Activated naive CD8-positive, alpha-beta T cell (primary cell): ENCODE results near the gene CNTNAP5.

Experiments used
- H3K27ac Mint-ChIP-seq: one replicate; pipeline ENCODE4 v1.8.0; 2021; ENCODE audit warnings: mixed read lengths
- H3K27me3 Mint-ChIP-seq: one replicate; pipeline ENCODE4 v1.8.0; 2021; ENCODE audit warnings: mixed read lengths
- H3K36me3 Mint-ChIP-seq: one replicate; pipeline ENCODE4 v1.8.0; 2021; ENCODE audit warnings: mixed read lengths
- H3K4me1 Mint-ChIP-seq: one replicate; pipeline ENCODE4 v1.8.0; 2021; ENCODE audit warnings: low read depth, mixed read lengths
- H3K4me3 Mint-ChIP-seq: one replicate; pipeline ENCODE4 v1.8.0; 2021; ENCODE audit warnings: mild to moderate bottlenecking, mixed read lengths
- H3K9me3 Mint-ChIP-seq: one replicate; pipeline ENCODE4 v1.8.0; 2021; ENCODE audit warnings: low read depth, mixed read lengths

The CNTNAP5 gene

DNA sequence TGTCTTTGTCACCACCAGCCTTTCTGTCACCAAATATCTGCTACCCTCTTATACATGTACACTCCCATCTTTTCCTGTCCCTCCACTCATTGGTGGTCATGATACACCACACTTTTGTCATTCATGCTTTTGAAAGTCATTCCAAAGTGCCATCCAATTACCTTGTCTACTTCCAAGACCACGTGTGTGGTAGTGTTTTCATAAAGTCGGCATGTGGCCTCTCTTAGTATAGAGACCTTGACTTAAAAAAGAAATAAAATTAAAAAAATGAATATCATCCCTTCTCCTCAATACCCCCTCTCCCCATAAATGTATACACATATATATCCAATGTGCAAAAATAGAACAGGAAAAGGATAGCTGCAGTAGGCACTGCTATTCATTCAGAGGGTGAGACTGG is 271.4 kb downstream of the CNTNAP5 start:
- no peak overlapping the region for H3K4me3 Mint-ChIP-seq
- no peaks in the 10 kb centered on the region for H3K27me3 Mint-ChIP-seq
- H3K36me3 Mint-ChIP-seq = no peaks in the 10 kb centered on the region
- H3K27ac Mint-ChIP-seq = no peak overlapping the region
- H3K4me1 Mint-ChIP-seq = no peaks in the 10 kb centered on the region
- no peaks in the 10 kb centered on the region for H3K9me3 Mint-ChIP-seq

DNA sequence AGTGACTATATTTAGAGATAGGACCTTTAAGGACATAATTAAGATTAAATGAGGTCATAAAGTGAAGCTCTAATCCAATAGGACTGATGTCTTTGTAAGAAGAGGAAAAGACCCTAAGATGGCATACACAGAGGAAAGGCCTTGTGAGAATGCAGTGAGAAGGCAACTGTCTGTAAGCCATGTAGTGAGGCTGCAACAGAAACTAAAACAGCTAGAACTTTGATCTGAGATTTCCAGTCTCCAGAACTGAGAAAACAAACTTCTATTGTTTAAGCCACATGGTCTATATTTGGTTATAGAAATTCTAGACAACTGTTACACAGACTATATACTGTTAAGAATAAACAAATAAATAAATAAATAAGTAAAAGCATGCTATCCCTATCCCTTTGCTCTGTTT is 276.8 kb downstream of the CNTNAP5 start:
- no peaks in the 10 kb centered on the region for H3K9me3 Mint-ChIP-seq
- H3K27ac Mint-ChIP-seq = no peak overlapping the region
- H3K36me3 Mint-ChIP-seq = no peaks in the 10 kb centered on the region
- H3K4me3 Mint-ChIP-seq = no peak overlapping the region
- H3K27me3 Mint-ChIP-seq = no peaks in the 10 kb centered on the region
- no peaks in the 10 kb centered on the region for H3K4me1 Mint-ChIP-seq

DNA sequence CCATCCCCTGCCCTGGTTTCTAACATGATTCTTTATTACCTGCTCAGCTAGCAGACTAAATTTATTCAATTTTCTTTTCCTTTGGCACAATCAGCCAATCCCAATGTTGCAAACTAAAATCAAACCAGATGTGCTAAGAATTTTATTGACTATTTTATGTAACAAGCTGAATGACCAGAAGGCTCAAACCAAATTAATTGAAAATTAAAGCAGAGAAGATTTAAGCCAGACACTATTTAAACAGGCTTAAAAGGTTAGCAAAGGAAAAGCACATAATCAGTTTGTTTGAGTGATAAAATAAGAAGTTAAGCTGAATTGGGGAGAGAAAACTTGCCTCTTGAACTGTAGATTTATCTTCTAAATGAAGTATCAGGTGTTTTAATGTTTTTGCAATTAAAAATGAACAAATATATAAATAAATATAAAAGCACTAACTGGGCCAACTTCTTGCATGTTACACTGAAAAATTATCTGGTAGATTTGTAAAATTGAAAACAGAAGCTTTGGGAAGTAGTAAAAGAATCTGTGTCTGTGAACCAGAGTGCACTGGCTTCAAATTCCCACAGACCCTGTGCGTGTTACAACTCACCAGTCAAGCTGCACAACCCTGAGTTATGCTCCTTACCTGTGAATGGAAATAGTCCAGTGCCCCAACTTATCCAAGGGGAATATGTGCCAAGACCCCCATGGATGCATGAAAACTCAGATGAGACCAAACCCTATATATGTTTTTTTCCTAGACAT is 283.4 kb downstream of the CNTNAP5 start:
- no peaks in the 10 kb centered on the region for H3K4me1 Mint-ChIP-seq
- H3K9me3 Mint-ChIP-seq = peaks cover 4% of the 10 kb centered on the region
- no peaks in the 10 kb centered on the region for H3K27me3 Mint-ChIP-seq
- H3K36me3 Mint-ChIP-seq = no peaks in the 10 kb centered on the region
- no peak overlapping the region for H3K27ac Mint-ChIP-seq
- no peak overlapping the region for H3K4me3 Mint-ChIP-seq

DNA sequence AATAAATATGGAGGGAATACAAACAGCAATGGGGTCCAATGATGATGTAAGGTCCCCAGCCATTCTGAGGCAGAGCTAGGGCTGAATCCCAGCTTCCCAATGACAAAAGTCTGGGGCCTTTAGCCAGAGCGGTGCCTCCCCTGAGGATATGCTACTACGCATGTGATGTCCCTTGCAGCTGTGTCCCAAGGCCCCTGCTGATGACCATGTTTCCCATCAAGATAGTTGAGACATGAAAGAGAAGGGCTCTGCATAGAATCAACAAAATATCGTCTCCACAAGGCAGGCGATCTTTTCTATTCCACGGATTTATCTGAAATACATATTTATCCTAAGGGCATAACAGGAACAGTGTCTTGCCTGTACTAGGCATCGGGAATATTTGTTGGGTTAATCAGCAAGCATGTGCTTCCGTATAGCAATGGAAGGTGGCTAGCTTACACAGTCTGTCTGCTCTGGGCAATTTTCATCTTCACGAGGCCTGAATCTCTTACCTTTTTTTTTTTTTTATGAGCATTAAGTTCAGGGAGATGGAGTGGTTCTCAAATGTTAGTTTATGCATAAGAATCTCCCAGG is 284.6 kb downstream of the CNTNAP5 start:
- Mint-ChIP-seq H3K4me3 (no peak overlapping the region), H3K36me3 (no peaks in the 10 kb centered on the region), H3K4me1 (no peaks in the 10 kb centered on the region), H3K27me3 (no peaks in the 10 kb centered on the region), H3K27ac (no peak overlapping the region), H3K9me3 (peaks cover 4% of the 10 kb centered on the region)

DNA sequence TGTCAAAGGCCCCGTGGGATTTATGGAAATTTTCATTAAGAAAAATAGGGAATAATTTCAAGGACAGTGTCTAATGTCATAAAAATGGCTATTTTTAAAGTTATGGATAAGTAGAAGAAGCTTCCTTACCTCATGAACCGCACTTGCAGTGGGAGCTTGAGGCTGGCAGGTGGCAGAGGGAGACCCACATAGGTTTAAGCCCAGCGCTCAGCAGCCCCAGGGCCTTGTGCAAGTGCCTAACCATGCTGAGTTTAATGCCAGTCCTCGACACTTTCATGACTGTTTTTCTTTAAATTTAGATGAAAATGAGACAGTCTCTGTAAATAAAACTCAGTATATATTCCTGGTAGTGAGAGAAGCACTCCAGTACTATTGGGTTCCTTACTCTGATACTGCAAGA is 285.6 kb downstream of the CNTNAP5 start:
- Mint-ChIP-seq H3K36me3 (no peaks in the 10 kb centered on the region), H3K27me3 (no peaks in the 10 kb centered on the region), H3K4me3 (no peak overlapping the region), H3K4me1 (no peaks in the 10 kb centered on the region), H3K27ac (no peak overlapping the region), H3K9me3 (peaks cover 4% of the 10 kb centered on the region)

DNA sequence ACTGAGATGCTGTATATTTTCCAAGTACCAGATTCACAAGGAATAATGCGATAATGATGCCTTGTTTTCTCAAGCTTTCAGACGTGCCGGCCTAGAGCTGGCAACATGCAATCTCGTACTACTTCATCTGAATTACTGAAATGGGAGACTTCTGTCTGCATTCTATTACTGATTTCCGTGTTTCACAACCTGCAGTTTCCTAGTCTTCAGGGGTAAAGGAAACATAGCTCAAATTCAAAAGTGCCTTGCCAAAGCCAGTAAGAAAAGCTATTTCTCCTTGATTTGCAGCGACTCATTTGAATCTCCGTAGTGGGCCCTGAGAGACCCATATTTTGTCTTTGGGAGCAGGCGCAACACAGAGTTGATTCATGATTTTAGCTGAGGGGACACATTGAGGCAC is 289.0 kb downstream of the CNTNAP5 start:
- H3K4me3 Mint-ChIP-seq = no peak overlapping the region
- H3K27me3 Mint-ChIP-seq = no peaks in the 10 kb centered on the region
- no peaks in the 10 kb centered on the region for H3K36me3 Mint-ChIP-seq
- no peak overlapping the region for H3K27ac Mint-ChIP-seq
- H3K9me3 Mint-ChIP-seq = peaks cover 4% of the 10 kb centered on the region
- H3K4me1 Mint-ChIP-seq = no peaks in the 10 kb centered on the region

DNA sequence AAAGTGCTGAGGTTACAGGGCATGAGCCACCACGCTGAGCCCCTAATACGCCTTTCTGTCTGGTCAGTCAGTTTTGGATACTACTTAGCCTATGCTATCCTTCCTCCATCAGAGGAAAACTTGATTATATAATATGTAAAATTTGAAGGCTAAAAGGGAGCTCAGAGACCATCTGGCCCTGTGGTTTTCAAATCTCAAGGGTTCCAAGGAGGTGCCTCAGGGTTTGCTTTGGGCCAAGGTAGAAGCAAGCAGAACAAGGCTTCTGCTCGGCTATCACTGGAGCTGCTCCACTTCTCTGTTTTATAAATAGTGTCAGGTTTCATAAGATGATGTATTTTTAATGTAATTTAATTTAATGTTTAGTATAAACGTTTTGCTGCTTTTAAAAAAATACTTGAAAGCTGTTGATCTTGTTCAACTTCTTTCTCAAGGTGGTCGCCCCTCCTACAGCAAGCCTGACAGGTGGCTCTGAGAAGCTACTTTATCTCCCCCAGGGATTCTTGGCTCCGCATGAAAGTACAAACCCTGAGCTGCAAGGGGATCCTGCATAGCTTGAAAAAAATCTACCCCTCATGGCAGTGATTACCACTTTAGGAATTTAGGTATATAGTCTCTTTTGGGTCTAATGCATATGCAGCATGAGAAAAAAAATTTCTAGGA is 290.3 kb downstream of the CNTNAP5 start:
- peaks cover 4% of the 10 kb centered on the region for H3K9me3 Mint-ChIP-seq
- H3K27ac Mint-ChIP-seq = no peak overlapping the region
- H3K4me1 Mint-ChIP-seq = no peaks in the 10 kb centered on the region
- no peak overlapping the region for H3K4me3 Mint-ChIP-seq
- no peaks in the 10 kb centered on the region for H3K36me3 Mint-ChIP-seq
- no peaks in the 10 kb centered on the region for H3K27me3 Mint-ChIP-seq

DNA sequence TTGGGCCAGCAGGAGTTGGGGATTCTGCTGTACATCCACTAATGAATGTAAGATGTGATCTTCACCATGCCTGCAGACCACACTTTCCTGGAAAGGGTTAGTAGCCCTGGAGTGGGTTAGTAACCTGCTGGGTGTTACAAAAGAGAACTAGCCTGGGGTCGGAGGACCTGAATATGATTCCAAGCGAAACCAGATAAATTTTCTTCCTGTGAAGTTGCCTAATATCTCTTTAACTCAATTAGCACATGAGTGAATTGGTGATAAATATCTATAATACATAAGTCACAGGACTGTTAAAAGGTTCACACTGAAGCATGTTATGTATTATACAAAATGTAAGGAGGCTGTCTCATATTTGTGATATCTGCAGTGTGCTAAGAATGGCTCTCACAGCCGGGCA is 291.0 kb downstream of the CNTNAP5 start:
- Mint-ChIP-seq H3K27me3 (no peaks in the 10 kb centered on the region), H3K9me3 (peaks cover 4% of the 10 kb centered on the region), H3K27ac (no peak overlapping the region), H3K4me3 (no peak overlapping the region), H3K36me3 (no peaks in the 10 kb centered on the region), H3K4me1 (no peaks in the 10 kb centered on the region)

DNA sequence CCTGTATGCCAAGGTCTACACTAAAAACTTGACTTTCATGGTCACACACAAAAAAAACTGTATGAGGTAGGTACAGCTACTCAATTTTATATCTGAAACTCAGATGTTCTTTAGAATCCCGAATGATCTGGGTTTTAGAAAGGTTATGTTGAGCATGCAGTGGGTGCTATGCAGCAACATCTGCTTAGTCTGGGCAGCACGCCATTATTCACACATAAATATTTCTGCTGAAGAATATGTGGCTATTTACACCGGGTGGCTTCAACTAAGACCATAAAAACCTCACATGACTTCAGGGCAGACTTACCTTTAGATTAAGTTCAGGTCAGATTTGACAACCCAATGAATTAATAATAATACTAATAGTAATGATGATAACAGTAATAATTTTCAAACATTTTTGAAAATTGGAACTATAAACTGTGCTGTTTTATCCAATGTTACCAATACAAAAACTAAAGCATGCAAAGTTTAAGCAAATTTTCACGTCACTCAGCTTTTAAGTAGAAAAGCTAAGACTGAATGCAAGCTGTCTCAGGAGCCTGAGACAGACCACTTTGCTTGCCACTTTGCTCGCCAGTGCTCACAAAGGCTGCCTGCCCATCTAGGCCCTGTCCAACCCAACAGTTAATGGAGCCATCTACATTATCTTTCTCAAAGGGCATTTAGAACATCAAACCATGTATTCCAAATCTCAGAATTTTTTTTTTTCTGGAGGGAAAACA is 292.0 kb downstream of the CNTNAP5 start:
- Mint-ChIP-seq H3K9me3 (no peaks in the 10 kb centered on the region), H3K27ac (no peak overlapping the region), H3K36me3 (no peaks in the 10 kb centered on the region), H3K4me3 (no peak overlapping the region), H3K4me1 (no peaks in the 10 kb centered on the region), H3K27me3 (no peaks in the 10 kb centered on the region)

DNA sequence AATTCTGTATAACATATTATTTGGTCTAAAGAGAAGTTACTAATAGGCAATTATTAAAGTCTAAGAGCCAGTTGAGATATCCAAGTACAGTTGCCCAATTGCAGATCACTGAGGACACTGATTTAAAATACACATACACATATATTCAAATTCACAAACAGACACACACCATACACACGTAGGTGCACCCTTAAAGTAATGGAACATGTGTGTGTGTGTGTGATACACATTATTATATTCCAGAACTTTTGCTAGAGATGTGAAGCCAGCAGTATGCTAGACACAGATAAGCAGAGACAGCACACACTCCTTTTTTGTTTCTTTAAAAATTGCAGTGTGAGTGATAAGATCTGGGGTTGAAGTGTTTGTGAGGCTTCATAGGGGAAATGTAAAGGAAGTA is 292.5 kb downstream of the CNTNAP5 start:
- Mint-ChIP-seq H3K4me3 (no peak overlapping the region), H3K9me3 (no peaks in the 10 kb centered on the region), H3K36me3 (no peaks in the 10 kb centered on the region), H3K27ac (no peak overlapping the region), H3K4me1 (no peaks in the 10 kb centered on the region), H3K27me3 (no peaks in the 10 kb centered on the region)

DNA sequence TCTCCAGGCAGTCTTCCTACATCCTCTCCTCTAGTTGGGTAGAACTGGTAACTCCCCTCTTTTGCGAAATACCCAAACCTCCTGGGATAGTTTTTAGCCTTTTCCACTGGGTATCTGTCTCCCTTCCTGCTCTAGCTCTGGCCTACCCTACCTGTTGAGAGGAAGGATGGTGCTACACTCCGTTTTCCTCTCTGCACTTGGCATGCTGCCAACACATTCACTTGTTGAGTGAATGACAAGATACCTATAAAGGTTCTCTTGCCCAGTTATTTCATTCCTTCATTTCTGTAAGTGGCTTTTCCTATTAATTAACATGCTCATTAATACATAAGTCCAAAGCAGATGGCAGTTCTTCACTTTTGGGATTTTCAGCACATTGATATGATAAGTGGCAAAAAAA is 293.8 kb downstream of the CNTNAP5 start:
- Mint-ChIP-seq H3K36me3 (no peaks in the 10 kb centered on the region), H3K27me3 (no peaks in the 10 kb centered on the region), H3K4me3 (no peak overlapping the region), H3K27ac (no peak overlapping the region), H3K9me3 (no peaks in the 10 kb centered on the region), H3K4me1 (no peaks in the 10 kb centered on the region)

DNA sequence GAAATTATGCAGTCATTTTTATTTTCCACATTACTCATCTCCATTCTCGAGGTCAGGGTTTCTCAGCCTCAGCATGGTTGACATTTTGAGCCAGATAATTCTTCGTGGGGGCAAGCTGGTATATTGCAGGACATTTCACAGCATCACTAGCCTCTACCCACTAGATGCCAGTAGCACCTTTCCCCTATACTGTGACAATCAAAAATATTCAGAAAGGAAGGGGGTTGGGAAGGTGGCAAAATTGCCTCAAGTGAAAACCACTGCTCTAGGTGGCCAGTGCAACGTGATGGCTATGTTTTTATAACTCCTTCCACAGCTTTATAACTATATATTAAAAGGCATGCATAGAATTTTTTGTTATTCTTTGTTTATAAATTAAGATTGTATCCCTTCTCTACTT is 294.5 kb downstream of the CNTNAP5 start:
- Mint-ChIP-seq H3K9me3 (no peaks in the 10 kb centered on the region), H3K4me3 (no peak overlapping the region), H3K27me3 (no peaks in the 10 kb centered on the region), H3K36me3 (no peaks in the 10 kb centered on the region), H3K4me1 (no peaks in the 10 kb centered on the region), H3K27ac (no peak overlapping the region)

DNA sequence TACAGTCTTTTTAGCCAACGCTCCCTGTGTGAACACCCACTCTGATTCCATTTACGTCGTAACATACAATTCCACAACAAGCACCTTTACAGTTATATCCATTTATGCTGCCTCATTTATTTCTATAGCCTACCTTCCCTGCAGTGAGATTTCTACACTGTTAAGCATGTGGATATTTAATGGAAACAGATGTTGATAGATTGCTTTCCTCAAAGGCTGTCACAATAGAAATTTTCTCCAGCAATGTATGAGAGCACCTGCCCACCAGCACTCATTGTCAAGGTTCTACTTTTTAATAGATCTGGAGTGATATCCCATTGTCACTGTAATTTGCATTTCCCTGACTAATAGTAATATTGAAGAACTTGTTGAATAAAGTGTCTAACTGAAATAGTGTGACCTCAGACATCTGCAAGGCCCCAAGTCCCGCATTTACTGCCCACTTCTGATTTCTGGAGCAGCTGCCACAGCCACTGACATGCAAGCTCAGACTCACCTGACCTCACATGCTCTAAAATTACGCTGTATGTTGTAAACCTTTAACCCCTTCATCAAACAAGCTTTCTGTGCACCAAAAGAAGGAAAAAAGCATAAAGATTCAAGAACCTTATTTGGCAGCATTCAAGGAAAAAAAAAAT is 295.1 kb downstream of the CNTNAP5 start:
- Mint-ChIP-seq H3K9me3 (no peaks in the 10 kb centered on the region), H3K4me1 (no peaks in the 10 kb centered on the region)

DNA sequence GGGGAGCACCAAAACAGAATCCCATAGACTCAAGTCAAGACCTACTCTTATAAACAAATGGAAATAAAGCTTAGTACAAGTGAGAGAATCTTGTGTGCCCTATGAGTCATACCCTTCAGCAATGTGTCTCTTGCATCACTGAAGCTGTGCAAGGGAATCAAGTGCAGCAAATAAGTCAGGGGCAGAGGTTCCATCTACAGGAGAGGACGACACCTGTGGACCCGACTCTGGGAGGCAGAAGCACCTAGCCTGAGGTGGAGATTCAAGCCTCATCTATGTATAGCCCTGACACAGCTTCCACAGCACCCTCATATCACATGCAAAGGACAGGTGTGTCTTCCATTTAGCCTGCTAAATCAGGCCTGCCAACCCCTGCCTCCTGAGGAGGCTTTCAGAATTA is 298.2 kb downstream of the CNTNAP5 start:
- Mint-ChIP-seq H3K36me3 (no peaks in the 10 kb centered on the region), H3K9me3 (no peaks in the 10 kb centered on the region), H3K4me3 (no peak overlapping the region), H3K27me3 (no peaks in the 10 kb centered on the region), H3K4me1 (no peaks in the 10 kb centered on the region), H3K27ac (no peak overlapping the region)

More for the DNA sequence above, 295.1 kb downstream of the CNTNAP5 start:
- Mint-ChIP-seq H3K27ac (no peak overlapping the region), H3K27me3 (no peaks in the 10 kb centered on the region), H3K4me3 (no peak overlapping the region), H3K36me3 (no peaks in the 10 kb centered on the region)
